ENCODE results near the gene NLRC3. TPM values are rescaled to one million over a fixed set of nuclear protein-coding genes. Genes with fewer than 3 reads are reported as not detected.

NLRC3 gene
- total RNA-seq, 3 donors from 2014 or later (not counting 1 experiment from before 2014, with no cell fraction given): 98.8 to 145 (median 133) TPM

DNA sequence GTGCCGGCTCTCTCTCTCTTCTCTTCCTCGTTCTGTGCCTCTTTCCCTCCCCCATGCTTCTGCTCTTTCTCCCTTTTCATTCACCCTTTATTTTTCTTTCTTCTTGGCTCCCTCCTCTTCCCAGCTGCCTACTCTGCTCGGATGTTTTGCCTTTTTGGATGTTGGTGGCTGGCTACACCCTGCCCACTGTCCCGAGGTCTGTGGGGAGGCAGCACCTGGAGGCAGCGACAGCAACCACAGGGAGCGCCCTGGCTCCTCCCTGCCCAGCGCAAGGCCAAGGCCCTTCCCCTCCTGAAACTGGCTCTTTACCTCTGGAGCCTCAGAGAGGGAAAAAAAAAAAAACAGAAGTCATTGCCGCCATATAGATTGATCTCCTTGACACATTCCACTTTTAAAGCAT lies 56.4 kb downstream of the NLRC3 start:
- Histone ChIP-seq H3K9me3 (ENCODE audit: control insufficient read depth, insufficient read depth, low read length) (no peaks in the 10 kb centered on the region), H3K4me3 (ENCODE audit: low read length) (no peak overlapping the region), H3K27ac (ENCODE audit: low read length) (no peak overlapping the region), H3K36me3 (ENCODE audit: control insufficient read depth, insufficient read depth, low read length) (peaks cover 6% of the 10 kb centered on the region), H3K27me3 (ENCODE audit: control insufficient read depth, insufficient read depth, low read length) (no peaks in the 10 kb centered on the region), H3K4me1 (ENCODE audit: control insufficient read depth, insufficient read depth, low read length) (no peaks in the 10 kb centered on the region)
- no peak for TF ChIP-seq CTCF (IDR thresholded peaks at IDR 0.05)
- Mint-ChIP-seq H3K4me3 (no peak overlapping the region), H3K27ac (no peak overlapping the region), H3K9me3 (no peaks in the 10 kb centered on the region), H3K4me1 (no peaks in the 10 kb centered on the region), H3K27me3 (ENCODE audit: low read depth in 2 of 2) (no peaks in the 10 kb centered on the region), H3K36me3 (peaks cover 7% of the 10 kb centered on the region)
- WGBS (ENCODE audit: insufficient coverage): 91% methylated on average over 7 of the region's 8 CpGs
- ATAC-seq: no peak
- intact Hi-C loops (cut with micrococcal nuclease): no loop called here
- DNase-seq: no peak

GRCh38 chr16:3520413-3520812 lies 56.8 kb downstream of the NLRC3 start:
- intact Hi-C loops (cut with micrococcal nuclease): no loop called here
- Histone ChIP-seq H3K27me3 (ENCODE audit: control insufficient read depth, insufficient read depth, low read length) (no peaks in the 10 kb centered on the region), H3K36me3 (ENCODE audit: control insufficient read depth, insufficient read depth, low read length) (peaks cover 6% of the 10 kb centered on the region), H3K4me1 (ENCODE audit: control insufficient read depth, insufficient read depth, low read length) (no peaks in the 10 kb centered on the region), H3K9me3 (ENCODE audit: control insufficient read depth, insufficient read depth, low read length) (no peaks in the 10 kb centered on the region), H3K4me3 (ENCODE audit: low read length) (no peak overlapping the region), H3K27ac (ENCODE audit: low read length) (no peak overlapping the region)
- 96% methylated on average over 4 of the region's 4 CpGs for WGBS (ENCODE audit: insufficient coverage)
- Mint-ChIP-seq H3K27me3 (ENCODE audit: low read depth in 2 of 2) (no peaks in the 10 kb centered on the region), H3K4me3 (no peak overlapping the region), H3K4me1 (no peaks in the 10 kb centered on the region), H3K27ac (no peak overlapping the region), H3K36me3 (peaks cover 7% of the 10 kb centered on the region), H3K9me3 (no peaks in the 10 kb centered on the region)
- DNase-seq: no peak
- TF ChIP-seq CTCF (IDR thresholded peaks at IDR 0.05): no peak
- no peak for ATAC-seq

- H3K36me3 Mint-ChIP-seq: peaks cover 7% of the 10 kb centered on the region
- WGBS (ENCODE audit: insufficient coverage): 98% methylated on average over 2 of the region's 2 CpGs
- Histone ChIP-seq H3K27me3 (ENCODE audit: control insufficient read depth, insufficient read depth, low read length) (no peaks in the 10 kb centered on the region), H3K9me3 (ENCODE audit: control insufficient read depth, insufficient read depth, low read length) (no peaks in the 10 kb centered on the region), H3K4me3 (ENCODE audit: low read length) (no peak overlapping the region), H3K36me3 (ENCODE audit: control insufficient read depth, insufficient read depth, low read length) (peaks cover 9% of the 10 kb centered on the region), H3K4me1 (ENCODE audit: control insufficient read depth, insufficient read depth, low read length) (no peaks in the 10 kb centered on the region), H3K27ac (ENCODE audit: low read length) (no peak overlapping the region)
- H3K27ac Mint-ChIP-seq: no peak overlapping the region
- no peak for DNase-seq
- intact Hi-C loops (cut with micrococcal nuclease): no loop called here
- TF ChIP-seq CTCF (IDR thresholded peaks at IDR 0.05): no peak
- H3K4me1 Mint-ChIP-seq: no peaks in the 10 kb centered on the region
- no peak overlapping the region for H3K4me3 Mint-ChIP-seq
- no peak for ATAC-seq
- no peaks in the 10 kb centered on the region for H3K27me3 Mint-ChIP-seq (ENCODE audit: low read depth in 2 of 2)
- H3K9me3 Mint-ChIP-seq: no peaks in the 10 kb centered on the region
Observed at GRCh38 chr16:3519581-3519980, 57.6 kb downstream of the NLRC3 start.

DNA sequence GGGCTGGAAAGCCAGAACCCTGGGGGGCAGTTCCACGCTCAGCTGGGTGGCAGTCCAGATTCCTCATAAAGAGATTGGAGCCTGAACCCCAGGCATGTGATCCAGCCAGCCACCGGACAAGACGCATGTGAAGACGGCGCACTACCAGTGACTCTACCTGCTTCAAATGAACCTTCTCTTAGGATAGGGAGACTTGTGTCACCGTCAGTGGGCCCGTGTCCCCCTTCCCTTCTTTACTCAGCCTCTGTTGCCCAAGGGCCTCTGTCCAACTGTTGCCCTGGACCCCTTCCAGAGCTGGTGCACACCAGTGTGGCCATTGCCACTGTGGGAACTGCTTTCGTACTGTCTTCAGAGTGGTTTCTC lies 58.2 kb downstream of the NLRC3 start:
- no peaks in the 10 kb centered on the region for H3K27me3 ChIP-seq (ENCODE audit: control insufficient read depth, insufficient read depth, low read length)
- Mint-ChIP-seq H3K27me3 (ENCODE audit: low read depth in 2 of 2) (no peaks in the 10 kb centered on the region), H3K36me3 (peaks cover 7% of the 10 kb centered on the region), H3K4me3 (no peak overlapping the region), H3K9me3 (no peaks in the 10 kb centered on the region), H3K27ac (no peak overlapping the region), H3K4me1 (no peaks in the 10 kb centered on the region)
- no peaks in the 10 kb centered on the region for H3K4me1 ChIP-seq (ENCODE audit: control insufficient read depth, insufficient read depth, low read length)
- intact Hi-C loops (cut with micrococcal nuclease): no loop called here
- whole genome bisulfite sequencing (ENCODE audit: insufficient coverage): over 99% methylated on average over 8 of the region's 8 CpGs
- DNase-seq (no peak), ATAC-seq (no peak)
- H3K27ac ChIP-seq (ENCODE audit: low read length): no peak overlapping the region
- H3K36me3 ChIP-seq (ENCODE audit: control insufficient read depth, insufficient read depth, low read length): peaks cover 13% of the 10 kb centered on the region
- TF ChIP-seq CTCF (IDR thresholded peaks at IDR 0.05): no peak
- no peaks in the 10 kb centered on the region for H3K9me3 ChIP-seq (ENCODE audit: control insufficient read depth, insufficient read depth, low read length)
- no peak overlapping the region for H3K4me3 ChIP-seq (ENCODE audit: low read length)

All from natural killer cell (primary cell).